BJ (cell line): ENCODE measurements around the gene XYLT1. TPM values are rescaled to one million over a fixed set of nuclear protein-coding genes. Genes with fewer than 3 reads are reported as not detected.
A peak's percentile ranks its signal among the peaks of the same experiment; 100 is the strongest.

Experiments
- CTCF ChIA-PET: fragments of 350-600 bp; formaldehyde crosslinking; extraction: SDS; loops from one replicate; lab custom pipeline; 2021; ENCODE audit warnings: antibody characterized with exemption, inconsistent platforms; lab: Yijun Ruan, JAX
- POLR2A ChIA-PET: fragments of 300-600 bp; sonication (Branson Sonifier 250); formaldehyde crosslinking; extraction: SDS; loops from one replicate; lab custom pipeline; 2021; ENCODE audit warnings: antibody characterized with exemption; lab: Charles Lee
- DNase-seq: peaks from one replicate; pipeline ENCODE4 v3.0.0-alpha.2; 2011; ENCODE audit warnings: low read depth
- H3K27me3 ChIP-seq: 2 replicates; pipeline ENCODE4 v1.6.0; 2011; ENCODE audit warnings: low read length; ENCODE audit not compliant: control insufficient read depth, insufficient read depth
- H3K36me3 ChIP-seq: 2 replicates; pipeline ENCODE4 v1.5.1; 2011; ENCODE audit warnings: low read length; ENCODE audit not compliant: control insufficient read depth, insufficient read depth
- H3K4me3 ChIP-seq: 2 replicates; pipeline ENCODE4 v1.5.1; 2011; ENCODE audit warnings: low read depth, mild to moderate bottlenecking, control low read depth, low read length
- CTCF ChIP-seq: IDR thresholded peaks from 2 replicates; pipeline ENCODE4 v1.5.1; 2011; ENCODE audit warnings: low read depth, mild to moderate bottlenecking, control low read depth, inconsistent platforms, low read length, moderate library complexity; ENCODE audit not compliant: insufficient read depth
- polyA plus RNA-seq: library from polyadenylated mRNA; depleted of rRNA; stranded (reverse); fragments of >200 nt; gene quantifications from 2 replicates; pipeline ENCODE4 v1.2.3, GENCODE V29; 2011

The XYLT1 gene
- polyA plus RNA-seq, 1 experiment, result 15.9 TPM

- DNase-seq, result no peak
- no peaks in the 10 kb centered on the region for H3K27me3 ChIP-seq
- POLR2A ChIA-PET, result no interaction called here
- no peak overlapping the region for H3K4me3 ChIP-seq
- no peak for TF ChIP-seq CTCF
- no peaks in the 10 kb centered on the region for H3K36me3 ChIP-seq
- CTCF ChIA-PET, result interaction anchor here (0.7 to 0.8 kb wide), 2 partner anchors 19 to 194 kb away, joined by 3 read pairs; no protein-coding TSS in a partner anchor
These were observed 189.7 kb downstream of the XYLT1 start for GRCh38 chr16:17281052-17281451.

GRCh38 chr16:17278988-17279387 is 191.8 kb downstream of the XYLT1 start:
- no peak for TF ChIP-seq CTCF
- no peak for DNase-seq
- Histone ChIP-seq H3K36me3 (no peaks in the 10 kb centered on the region), H3K4me3 (no peak overlapping the region), H3K27me3 (no peaks in the 10 kb centered on the region)
- POLR2A ChIA-PET, result no interaction called here
- CTCF ChIA-PET, result interaction anchor here (0.6 to 3.0 kb wide), 9 partner anchors 10 to 1534 kb away, joined by 3 to 8 read pairs (median 4); no protein-coding TSS in a partner anchor

GRCh38 chr16:17277981-17278381 is 192.8 kb downstream of the XYLT1 start:
- peak; percentile 49 for TF ChIP-seq CTCF
- ChIA-PET POLR2A (no interaction called here), CTCF (interaction anchor here (0.6 to 3.0 kb wide), 6 partner anchors 11 to 190 kb away, joined by 3 to 8 read pairs (median 5); no protein-coding TSS in a partner anchor)
- Histone ChIP-seq H3K4me3 (no peak overlapping the region), H3K36me3 (no peaks in the 10 kb centered on the region), H3K27me3 (no peaks in the 10 kb centered on the region)
- no peak for DNase-seq

GRCh38 chr16:17276610-17277009 is 194.2 kb downstream of the XYLT1 start:
- no peaks in the 10 kb centered on the region for H3K36me3 ChIP-seq
- POLR2A ChIA-PET, result no interaction called here
- TF ChIP-seq CTCF, result no peak
- H3K27me3 ChIP-seq, result no peaks in the 10 kb centered on the region
- CTCF ChIA-PET, result no interaction called here
- no peak overlapping the region for H3K4me3 ChIP-seq
- DNase-seq, result no peak

- DNase-seq, result no peak
- Histone ChIP-seq H3K4me3 (no peak overlapping the region), H3K27me3 (no peaks in the 10 kb centered on the region), H3K36me3 (no peaks in the 10 kb centered on the region)
- no peak for TF ChIP-seq CTCF
- ChIA-PET POLR2A (interaction anchor here (0.6 kb wide), 1 partner anchor 192 kb away, joined by 10 read pairs; no protein-coding TSS in a partner anchor), CTCF (interaction anchor here (0.6 kb wide), 1 partner anchor 16 kb away, joined by 3 read pairs; no protein-coding TSS in a partner anchor)
These were observed 194.7 kb downstream of the XYLT1 start for GRCh38 chr16:17276010-17276530.
